Measurements from ENCODE around the gene ATOX1.

- TF ChIP-seq ZNF792 (tag by site-specific recombination; IDR thresholded peaks at IDR 0.05) (no peak), YY1 (tag by site-specific recombination; IDR thresholded peaks at IDR 0.05) (no peak), ZBTB17 (tag by site-specific recombination; IDR thresholded peaks at IDR 0.05) (no peak), ZNF274 (IDR thresholded peaks at IDR 0.05; ENCODE audit: low read length) (no peak), ZNF274 (tag by site-specific recombination; IDR thresholded peaks at IDR 0.05; ENCODE audit: borderline replicate concordance) (no peak), ZNF18 (tag by site-specific recombination; IDR thresholded peaks at IDR 0.05) (no peak), SETDB1 (IDR thresholded peaks at IDR 0.05; ENCODE audit: insufficient read length, low read length) (no peak)
- TF ChIP-seq, protein P1, sequence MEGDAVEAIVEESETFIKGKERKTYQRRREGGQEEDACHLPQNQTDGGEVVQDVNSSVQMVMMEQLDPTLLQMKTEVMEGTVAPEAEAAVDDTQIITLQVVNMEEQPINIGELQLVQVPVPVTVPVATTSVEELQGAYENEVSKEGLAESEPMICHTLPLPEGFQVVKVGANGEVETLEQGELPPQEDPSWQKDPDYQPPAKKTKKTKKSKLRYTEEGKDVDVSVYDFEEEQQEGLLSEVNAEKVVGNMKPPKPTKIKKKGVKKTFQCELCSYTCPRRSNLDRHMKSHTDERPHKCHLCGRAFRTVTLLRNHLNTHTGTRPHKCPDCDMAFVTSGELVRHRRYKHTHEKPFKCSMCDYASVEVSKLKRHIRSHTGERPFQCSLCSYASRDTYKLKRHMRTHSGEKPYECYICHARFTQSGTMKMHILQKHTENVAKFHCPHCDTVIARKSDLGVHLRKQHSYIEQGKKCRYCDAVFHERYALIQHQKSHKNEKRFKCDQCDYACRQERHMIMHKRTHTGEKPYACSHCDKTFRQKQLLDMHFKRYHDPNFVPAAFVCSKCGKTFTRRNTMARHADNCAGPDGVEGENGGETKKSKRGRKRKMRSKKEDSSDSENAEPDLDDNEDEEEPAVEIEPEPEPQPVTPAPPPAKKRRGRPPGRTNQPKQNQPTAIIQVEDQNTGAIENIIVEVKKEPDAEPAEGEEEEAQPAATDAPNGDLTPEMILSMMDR (tag by site-specific recombination; IDR thresholded peaks at IDR 0.05): no peak
- TF ChIP-seq, protein P2, sequence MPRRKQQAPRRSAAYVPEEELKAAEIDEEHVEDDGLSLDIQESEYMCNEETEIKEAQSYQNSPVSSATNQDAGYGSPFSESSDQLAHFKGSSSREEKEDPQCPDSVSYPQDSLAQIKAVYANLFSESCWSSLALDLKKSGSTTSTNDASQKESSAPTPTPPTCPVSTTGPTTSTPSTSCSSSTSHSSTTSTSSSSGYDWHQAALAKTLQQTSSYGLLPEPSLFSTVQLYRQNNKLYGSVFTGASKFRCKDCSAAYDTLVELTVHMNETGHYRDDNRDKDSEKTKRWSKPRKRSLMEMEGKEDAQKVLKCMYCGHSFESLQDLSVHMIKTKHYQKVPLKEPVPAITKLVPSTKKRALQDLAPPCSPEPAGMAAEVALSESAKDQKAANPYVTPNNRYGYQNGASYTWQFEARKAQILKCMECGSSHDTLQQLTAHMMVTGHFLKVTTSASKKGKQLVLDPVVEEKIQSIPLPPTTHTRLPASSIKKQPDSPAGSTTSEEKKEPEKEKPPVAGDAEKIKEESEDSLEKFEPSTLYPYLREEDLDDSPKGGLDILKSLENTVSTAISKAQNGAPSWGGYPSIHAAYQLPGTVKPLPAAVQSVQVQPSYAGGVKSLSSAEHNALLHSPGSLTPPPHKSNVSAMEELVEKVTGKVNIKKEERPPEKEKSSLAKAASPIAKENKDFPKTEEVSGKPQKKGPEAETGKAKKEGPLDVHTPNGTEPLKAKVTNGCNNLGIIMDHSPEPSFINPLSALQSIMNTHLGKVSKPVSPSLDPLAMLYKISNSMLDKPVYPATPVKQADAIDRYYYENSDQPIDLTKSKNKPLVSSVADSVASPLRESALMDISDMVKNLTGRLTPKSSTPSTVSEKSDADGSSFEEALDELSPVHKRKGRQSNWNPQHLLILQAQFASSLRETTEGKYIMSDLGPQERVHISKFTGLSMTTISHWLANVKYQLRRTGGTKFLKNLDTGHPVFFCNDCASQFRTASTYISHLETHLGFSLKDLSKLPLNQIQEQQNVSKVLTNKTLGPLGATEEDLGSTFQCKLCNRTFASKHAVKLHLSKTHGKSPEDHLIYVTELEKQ (tag by site-specific recombination; IDR thresholded peaks at IDR 0.05; ENCODE audit: borderline replicate concordance): no peak
Observed at GRCh38 chr5:151703227-151703626, 55.2 kb downstream of the ATOX1 start.
